Activated gamma-delta T cell treated with anti-CD3 and anti-CD28 coated beads, Interleukin-2, amount 50 U/mL, for 16 hours (primary cell): Measurements from ENCODE around the gene MICA.
"Not testable (repeated sequence)": the region's sequence is repeated elsewhere in the genome, so short reads cannot be mapped to it uniquely, and the experiment has no call there.

ENCODE experiments used
- DNase-seq: peaks from one replicate; pipeline ENCODE4 v3.0.0-alpha.2; 2020; ENCODE audit warnings: low read depth

The MICA gene

DNA sequence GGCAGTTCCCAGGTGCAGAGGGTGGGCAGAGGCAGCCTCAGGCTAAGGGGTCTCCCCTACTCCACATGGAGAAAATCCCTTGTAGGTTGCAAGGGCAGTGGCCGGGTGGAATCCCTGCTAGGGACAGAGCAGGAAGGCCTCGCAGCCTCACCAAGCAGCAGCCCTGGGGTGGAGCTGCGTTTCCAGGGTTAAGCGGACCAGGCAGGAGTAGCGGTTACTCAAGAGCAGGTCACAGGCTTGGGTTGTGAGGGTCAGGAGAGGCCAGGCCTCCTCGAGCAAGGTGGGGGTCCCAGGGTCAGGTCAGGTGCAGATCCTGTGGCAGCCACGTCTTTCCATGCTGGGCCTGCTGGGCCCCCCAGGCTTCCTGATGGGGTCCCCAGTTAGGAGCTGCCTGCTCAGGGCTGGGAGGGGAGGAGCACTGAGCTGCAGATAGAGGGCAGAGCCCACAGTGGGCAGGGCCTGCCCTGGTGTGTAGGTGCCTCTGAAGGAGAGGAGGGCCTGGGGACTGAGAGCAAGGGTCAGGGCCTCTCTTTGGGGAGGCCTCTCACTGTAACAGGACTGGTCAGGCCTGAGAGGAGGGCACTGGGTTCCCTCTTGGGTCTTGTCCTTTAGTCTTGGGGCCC is 10.9 kb downstream of the MICA start:
- DNase-seq: not testable (repeated sequence)

GRCh38 chr6:31414771-31415265 is 11.4 kb downstream of the MICA start:
- DNase-seq: no peak

DNA sequence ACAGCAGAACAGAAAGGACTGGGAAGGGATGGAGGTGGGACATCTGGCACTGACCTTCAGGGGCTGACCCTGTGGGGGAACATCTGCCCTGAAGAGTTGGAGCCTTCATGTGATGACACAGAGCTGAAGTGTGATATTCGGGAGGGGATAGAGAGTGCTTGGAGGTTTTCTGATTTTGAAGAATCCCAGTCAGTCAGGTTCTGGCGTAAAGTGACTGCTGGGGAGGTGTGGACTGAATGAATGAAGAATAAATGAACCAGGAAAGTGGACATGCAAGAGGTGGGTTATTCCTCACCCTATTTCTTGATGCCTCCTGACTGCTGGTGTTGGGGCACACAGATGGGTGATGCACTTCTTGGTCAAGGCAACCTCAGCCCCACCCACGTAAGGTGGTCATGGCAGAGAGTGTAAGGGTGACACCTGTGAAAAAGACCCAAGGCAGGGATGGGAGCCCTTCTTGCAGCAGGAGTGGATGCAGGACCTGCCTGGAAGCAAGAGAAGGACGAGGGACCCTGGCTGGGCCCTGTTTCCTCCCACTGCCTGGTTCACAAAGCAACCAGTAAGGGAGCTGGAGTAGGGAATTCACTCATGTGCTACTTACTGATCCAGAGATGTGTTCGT is 13.1 kb downstream of the MICA start:
- DNase-seq: no peak

- DNase-seq: no peak
These were observed 14.9 kb downstream of the MICA start for GRCh38 chr6:31418251-31418650.

GRCh38 chr6:31419842-31420241 is 16.4 kb downstream of the MICA start:
- DNase-seq: no peak

GRCh38 chr6:31420546-31420945 is 17.2 kb downstream of the MICA start:
- no peak for DNase-seq

GRCh38 chr6:31422587-31422986 is 19.2 kb downstream of the MICA start:
- no peak for DNase-seq

- no peak for DNase-seq
These were observed 20.2 kb downstream of the MICA start for GRCh38 chr6:31423550-31423949.

- no peak for DNase-seq
These were observed 23.3 kb downstream of the MICA start for GRCh38 chr6:31426395-31427354.

GRCh38 chr6:31430449-31430848 is 27.1 kb downstream of the MICA start:
- DNase-seq: no peak

DNA sequence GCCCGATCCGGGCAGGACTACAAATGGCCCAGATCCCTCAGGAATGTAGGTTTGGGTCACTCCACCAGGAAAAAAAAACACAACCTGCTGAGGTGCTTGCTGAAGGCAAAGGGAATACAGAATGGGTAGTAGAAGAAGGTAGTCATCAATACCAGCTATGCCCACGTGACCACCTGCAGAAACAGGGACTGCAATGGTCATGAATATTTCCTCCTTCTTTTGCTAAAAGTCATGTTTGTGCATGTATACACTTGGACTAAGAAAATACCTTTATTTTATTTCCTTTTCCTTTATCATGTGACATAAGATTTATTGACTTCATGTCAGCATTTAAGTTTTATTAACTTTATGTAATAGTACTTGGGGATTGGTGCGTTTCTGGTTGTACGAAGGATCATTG is 31.7 kb downstream of the MICA start:
- not testable (repeated sequence) for DNase-seq

DNA sequence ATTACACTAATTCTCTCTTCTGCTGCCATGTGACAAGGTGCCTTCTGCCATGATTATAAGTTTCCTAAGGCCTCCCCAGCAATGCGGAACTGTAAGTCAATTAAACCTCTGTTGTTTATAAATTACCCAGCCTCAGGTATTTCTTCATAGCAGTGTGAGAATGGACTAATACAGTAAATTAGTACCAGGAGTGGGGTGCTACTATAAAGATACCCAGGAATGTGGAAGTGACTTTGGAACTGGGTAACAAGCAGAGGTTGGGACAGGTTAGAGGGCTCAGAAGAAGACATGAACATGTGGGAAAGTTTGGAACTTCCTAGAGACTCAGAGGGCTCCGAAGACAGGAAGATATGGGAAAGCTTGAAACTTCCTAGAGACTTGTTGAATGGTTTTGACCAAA is 34.8 kb downstream of the MICA start:
- no peak for DNase-seq

GRCh38 chr6:31438677-31439076 is 35.3 kb downstream of the MICA start:
- DNase-seq: no peak

GRCh38 chr6:31441365-31442267 is 38.2 kb downstream of the MICA start:
- DNase-seq: peak; percentile 80

GRCh38 chr6:31446481-31446880 is 43.1 kb downstream of the MICA start:
- no peak for DNase-seq

DNA sequence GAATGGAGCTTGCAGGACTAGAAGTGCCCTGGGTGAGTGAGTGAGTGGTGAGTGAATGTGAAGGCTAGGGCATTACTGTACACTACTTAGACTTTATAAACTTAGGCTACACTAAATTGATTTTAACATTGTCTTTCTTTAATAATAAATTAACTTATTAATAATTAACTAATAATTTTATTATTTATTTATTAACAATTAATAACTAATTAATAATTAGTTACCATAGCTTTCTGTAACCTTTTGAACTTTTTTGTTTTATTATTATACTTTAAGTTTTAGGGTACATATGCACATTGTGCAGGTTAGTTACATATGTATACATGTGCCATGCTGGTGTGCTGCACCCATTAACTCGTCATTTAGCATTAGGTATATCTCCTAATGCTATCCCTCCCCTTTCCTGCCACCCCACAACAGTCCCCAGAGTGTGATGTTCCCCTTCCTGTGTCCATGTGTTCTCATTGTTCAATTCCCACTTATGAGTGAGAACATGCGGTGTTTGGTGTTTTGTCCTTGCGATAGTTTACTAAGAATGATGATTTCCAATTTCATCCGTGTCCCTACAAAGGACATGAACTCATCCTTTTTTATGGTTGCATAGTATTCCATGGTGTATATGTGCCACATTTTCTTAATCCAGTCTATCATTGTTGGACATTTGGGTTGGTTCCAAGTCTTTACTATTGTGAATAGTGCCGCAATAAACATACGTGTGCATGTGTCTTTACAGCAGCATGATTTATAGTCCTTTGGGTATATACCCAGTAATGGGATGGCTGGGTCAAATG is 43.8 kb downstream of the MICA start:
- DNase-seq: not testable (repeated sequence)

DNA sequence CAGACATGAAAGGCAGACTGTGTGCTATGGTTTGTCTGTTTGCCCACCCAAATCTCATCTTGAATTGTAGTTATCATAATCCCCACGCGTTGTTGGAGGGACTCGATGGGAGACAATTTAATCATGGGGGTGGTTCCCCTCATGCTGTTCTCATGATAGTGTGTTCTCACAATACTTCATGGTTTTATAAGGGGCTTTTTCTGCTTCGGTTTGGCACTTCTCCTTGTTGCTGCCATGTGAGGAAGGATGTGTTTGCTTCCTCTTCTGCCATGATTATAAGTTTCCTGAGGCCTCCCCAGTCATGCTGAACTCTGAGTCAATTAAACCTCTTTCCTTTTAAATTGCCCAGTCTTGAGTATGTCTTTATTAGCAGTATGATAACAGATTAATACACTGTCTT is 47.4 kb downstream of the MICA start:
- DNase-seq: no peak

GRCh38 chr6:31452859-31453258 is 49.5 kb downstream of the MICA start:
- no peak for DNase-seq

DNA sequence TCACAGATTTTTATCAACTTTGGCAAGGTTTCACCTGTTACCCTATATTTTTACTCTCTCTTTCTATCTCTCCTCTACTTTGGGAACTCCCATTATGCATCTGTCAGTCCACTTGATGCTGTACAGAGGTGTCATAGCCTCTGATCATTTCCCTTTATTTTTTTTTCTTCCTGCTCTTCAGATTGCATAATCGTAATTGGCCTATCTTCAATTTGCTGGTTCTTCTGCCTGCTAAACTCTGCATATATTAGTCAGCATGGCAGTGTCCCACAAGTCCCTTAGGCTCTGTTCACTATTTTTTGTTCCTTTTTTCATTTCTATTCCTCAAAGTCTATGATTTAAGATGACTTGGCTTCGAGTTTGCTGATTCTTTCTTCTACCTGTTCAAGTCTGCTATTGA is 49.9 kb downstream of the MICA start:
- DNase-seq: no peak

GRCh38 chr6:31459864-31460263 is 56.5 kb downstream of the MICA start:
- not testable (repeated sequence) for DNase-seq
